ENCODE data around the gene KIF5B. TPM values are rescaled to one million over a fixed set of nuclear protein-coding genes. Genes with fewer than 3 reads are reported as not detected.

KIF5B gene
- total and polyA plus RNA-seq, 2 of the 8 experiments (the other 6 are each of a cell fraction or from before 2014, with no cell fraction given) = 9.8 to 68.4 TPM

- TF ChIP-seq RAD21 (IDR thresholded peaks at IDR 0.05 in 1 of 2, conservative IDR thresholded peaks at IDR 0.05 in 1 of 2; ENCODE audit: low read depth in 2 of 2, low read length in 2 of 2) = peak; percentile 58 to 70
- peak; percentile 75 for TF ChIP-seq POLR2AphosphoS5 (IDR thresholded peaks at IDR 0.05; ENCODE audit: low read depth, low read length)
- no peak for TF ChIP-seq SP1 (IDR thresholded peaks at IDR 0.05; ENCODE audit: low read depth, low read length)
- TF ChIP-seq POLR2A (IDR thresholded peaks at IDR 0.05; ENCODE audit: control extremely low read depth in 1 of 2, low read depth in 2 of 2, low read length in 2 of 2) = peak in 1 of 2 experiments; percentile 49; a peak in 1 of 3 replicates
- TF ChIP-seq, protein P1, sequence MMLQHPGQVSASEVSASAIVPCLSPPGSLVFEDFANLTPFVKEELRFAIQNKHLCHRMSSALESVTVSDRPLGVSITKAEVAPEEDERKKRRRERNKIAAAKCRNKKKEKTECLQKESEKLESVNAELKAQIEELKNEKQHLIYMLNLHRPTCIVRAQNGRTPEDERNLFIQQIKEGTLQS (IDR thresholded peaks at IDR 0.05; ENCODE audit: insufficient read depth, low read depth, low read length) = no peak
- no peak for TF ChIP-seq JUN (IDR thresholded peaks at IDR 0.05; ENCODE audit: low read depth, low read length)
- no peak for TF ChIP-seq CHD2 (IDR thresholded peaks at IDR 0.05; ENCODE audit: low read length)
- TF ChIP-seq CREB1 (IDR thresholded peaks at IDR 0.05) = no peak
- TF ChIP-seq SRF (IDR thresholded peaks at IDR 0.05; ENCODE audit: low read depth, low read length) = no peak
- no peak for TF ChIP-seq TBP (IDR thresholded peaks at IDR 0.05; ENCODE audit: low read depth, low read length)
- no peak for TF ChIP-seq E2F6 (IDR thresholded peaks at IDR 0.05)
Measured at GRCh38 chr10:32005050-32005449, 51.2 kb downstream of the KIF5B start (continued).
